Tibial artery (tissue), 4 donors: Measurements from ENCODE around the gene TLE2.
A peak's percentile ranks its signal among the peaks of the same experiment; 100 is the strongest.

Experiments
- DNase-seq, 2 donors: peaks; one replicate each; pipeline ENCODE4 v3.0.0-alpha.2; 2019
- H3K27ac ChIP-seq, 2 donors: fragments of 200-600 bp; sonication (generic) in 1 of 2; 1 replicate in 1 of 2; 2 replicates in 1 of 2; pipeline ENCODE4 v1.5.1; 2018 to 2019; ENCODE audit warnings: mild to moderate bottlenecking in 1 of 2
- H3K27me3 ChIP-seq, 2 donors: fragments of 200-600 bp; sonication (generic) in 1 of 2; one replicate each; pipeline versions ENCODE4 v1.5.1 to v1.6.0; 2016 to 2019
- H3K36me3 ChIP-seq, 3 donors: fragments of 200-600 bp; sonication (generic) in 2 of 3; one replicate each; pipeline ENCODE4 v1.5.1; 2016 to 2019; ENCODE audit warnings: mild to moderate bottlenecking in 2 of 3
- H3K4me1 ChIP-seq, 4 donors: fragments of 200-600 bp; sonication (generic) in 2 of 4; 1 replicate in 3 of 4; 2 replicates in 1 of 4; pipeline ENCODE4 v1.5.1; 2016 to 2019
- H3K4me3 ChIP-seq, 2 donors: fragments of 200-600 bp; sonication (generic) in 1 of 2; 1 replicate in 1 of 2; 2 replicates in 1 of 2; pipeline ENCODE4 v1.5.1; 2018 to 2019; ENCODE audit warnings: mild to moderate bottlenecking in 2 of 2
- H3K9me3 ChIP-seq, 3 donors: fragments of 200-600 bp; sonication (generic) in 1 of 3; one replicate each; pipeline ENCODE4 v1.5.1; 2016 to 2019
- CTCF ChIP-seq, 2 experiments: fragments of 200-600 bp in 1 of 2; fragments of 450-650 bp in 1 of 2; IDR thresholded peaks; one replicate each; pipeline ENCODE4 v1.5.1; 2017 to 2019; ENCODE audit warnings: antibody characterized with exemption in 2 of 2, mild to moderate bottlenecking in 1 of 2, moderate library complexity in 1 of 2
- intact Hi-C: fragments of 100-400 bp; cut with DNase I; formaldehyde crosslinking; loops from one replicate; pipeline ENCODE4 v1.15.0; 2023; ENCODE audit warnings: low total_unique reads

Gene TLE2

DNA sequence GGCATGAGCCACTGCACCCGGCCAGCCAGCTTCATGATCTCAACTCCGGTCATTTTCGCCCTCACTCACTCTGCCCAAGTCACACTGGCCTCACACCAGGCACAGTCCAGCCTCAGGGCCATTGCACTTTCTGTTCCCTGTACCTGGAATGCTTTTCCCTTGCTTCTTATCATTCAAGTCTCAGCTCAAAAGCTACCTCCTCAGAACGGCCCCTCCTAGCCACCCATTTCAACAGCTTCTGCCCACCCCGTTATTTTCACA lies 2.5 kb upstream of the TLE2 start:
- no peak for DNase-seq
- Histone ChIP-seq H3K27ac (no peak overlapping the region), H3K9me3 (no peaks in the 10 kb centered on the region), H3K4me1 (peaks cover 3 to 36% (median 31%) of the 10 kb centered on the region in 4 donors), H3K27me3 (peaks cover 3 to 70% of the 10 kb centered on the region in 2 donors), H3K36me3 (no peaks in the 10 kb centered on the region), H3K4me3 (no peak overlapping the region)
- no peak for TF ChIP-seq CTCF (IDR thresholded peaks at IDR 0.05)
- intact Hi-C loops, result loop anchor here (2.0 kb wide), 1 partner anchor 47 kb away; no protein-coding TSS in a partner anchor

- Histone ChIP-seq H3K4me1 (peaks cover 0 to 15% (median 14%) of the 10 kb centered on the region in 4 donors), H3K36me3 (no peaks in the 10 kb centered on the region), H3K9me3 (no peaks in the 10 kb centered on the region), H3K4me3 (peak overlapping the region; percentile 52 to 65), H3K27me3 (peaks cover 3 to 76% of the 10 kb centered on the region in 2 donors), H3K27ac (peak overlapping the region; percentile 52)
- intact Hi-C loops, result no loop called here
- no peak for DNase-seq
- no peak for TF ChIP-seq CTCF (IDR thresholded peaks at IDR 0.05)
These were observed 595 bp downstream of the TLE2 start for GRCh38 chr19:3028305-3029064.

DNA sequence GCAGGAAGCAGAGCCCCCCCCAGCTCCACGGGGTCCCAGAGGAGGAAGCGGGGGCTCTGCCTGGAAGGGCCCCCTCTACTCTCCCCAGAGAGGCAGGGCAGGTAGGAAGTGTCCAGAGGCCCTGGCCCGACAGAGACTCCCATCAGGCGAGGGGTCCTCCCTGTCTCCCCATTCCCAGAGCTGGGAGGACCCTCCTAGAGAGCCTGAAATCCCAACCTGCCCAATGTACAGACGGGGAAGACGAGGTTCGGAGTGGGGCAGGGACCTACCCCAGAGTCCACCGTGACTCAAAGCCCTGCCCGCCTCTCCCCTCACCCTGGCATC lies 1.1 kb downstream of the TLE2 start:
- no peaks in the 10 kb centered on the region for H3K9me3 ChIP-seq
- H3K27ac ChIP-seq, result no peak overlapping the region
- intact Hi-C loops, result no loop called here
- H3K27me3 ChIP-seq, result peaks cover 3 to 74% of the 10 kb centered on the region in 2 donors
- H3K36me3 ChIP-seq, result no peaks in the 10 kb centered on the region
- peaks cover 0 to 15% (median 14%) of the 10 kb centered on the region in 4 donors for H3K4me1 ChIP-seq
- DNase-seq, result no peak
- no peak for TF ChIP-seq CTCF (IDR thresholded peaks at IDR 0.05)
- H3K4me3 ChIP-seq, result peak overlapping the region; percentile 52 to 65

- no peak for TF ChIP-seq CTCF (IDR thresholded peaks at IDR 0.05)
- Histone ChIP-seq H3K27me3 (peaks cover 3 to 69% of the 10 kb centered on the region in 2 donors), H3K4me1 (peaks cover 0 to 15% (median 14%) of the 10 kb centered on the region in 4 donors), H3K4me3 (no peak overlapping the region), H3K27ac (no peak overlapping the region), H3K36me3 (no peaks in the 10 kb centered on the region), H3K9me3 (no peaks in the 10 kb centered on the region)
- intact Hi-C loops, result no loop called here
- no peak for DNase-seq
These were observed 1.8 kb downstream of the TLE2 start for GRCh38 chr19:3027292-3027691.

GRCh38 chr19:3026768-3027167 lies 2.3 kb downstream of the TLE2 start:
- no peak for TF ChIP-seq CTCF (IDR thresholded peaks at IDR 0.05)
- Histone ChIP-seq H3K27me3 (peaks cover 3 to 63% of the 10 kb centered on the region in 2 donors), H3K27ac (no peak overlapping the region), H3K9me3 (no peaks in the 10 kb centered on the region), H3K4me3 (no peak overlapping the region), H3K36me3 (no peaks in the 10 kb centered on the region), H3K4me1 (peaks cover 0 to 15% (median 14%) of the 10 kb centered on the region in 4 donors)
- no peak for DNase-seq
- intact Hi-C loops, result no loop called here

- no peak for TF ChIP-seq CTCF (IDR thresholded peaks at IDR 0.05)
- Histone ChIP-seq H3K4me1 (peaks cover 0 to 15% (median 14%) of the 10 kb centered on the region in 4 donors), H3K4me3 (no peak overlapping the region), H3K27ac (no peak overlapping the region), H3K9me3 (no peaks in the 10 kb centered on the region), H3K36me3 (no peaks in the 10 kb centered on the region), H3K27me3 (peaks cover 3 to 56% of the 10 kb centered on the region in 2 donors)
- intact Hi-C loops, result no loop called here
- no peak for DNase-seq
These were observed 3.6 kb downstream of the TLE2 start for GRCh38 chr19:3025549-3025886.
